Measurements from ENCODE around the gene SPI1. TPM values are rescaled to one million over a fixed set of nuclear protein-coding genes. Genes with fewer than 3 reads are reported as not detected.

Gene SPI1
- 10 to 100 TPM in 1 of 2 donors, 1 to 10 TPM in 1; 7.5 to 23.1 TPM for total RNA-seq

- peak; percentile 80 for DNase-seq (ENCODE audit: low spot score)
- H3K4me3 ChIP-seq = peak within 1 kb of the TSS; percentile 13 to 41
Observed at GRCh38 chr11:47378010-47378835, at the start of gene SPI1. SPI1 (minus strand) TSS chr11:47378547; CDS start chr11:47378353, 194 bp downstream.

DNA sequence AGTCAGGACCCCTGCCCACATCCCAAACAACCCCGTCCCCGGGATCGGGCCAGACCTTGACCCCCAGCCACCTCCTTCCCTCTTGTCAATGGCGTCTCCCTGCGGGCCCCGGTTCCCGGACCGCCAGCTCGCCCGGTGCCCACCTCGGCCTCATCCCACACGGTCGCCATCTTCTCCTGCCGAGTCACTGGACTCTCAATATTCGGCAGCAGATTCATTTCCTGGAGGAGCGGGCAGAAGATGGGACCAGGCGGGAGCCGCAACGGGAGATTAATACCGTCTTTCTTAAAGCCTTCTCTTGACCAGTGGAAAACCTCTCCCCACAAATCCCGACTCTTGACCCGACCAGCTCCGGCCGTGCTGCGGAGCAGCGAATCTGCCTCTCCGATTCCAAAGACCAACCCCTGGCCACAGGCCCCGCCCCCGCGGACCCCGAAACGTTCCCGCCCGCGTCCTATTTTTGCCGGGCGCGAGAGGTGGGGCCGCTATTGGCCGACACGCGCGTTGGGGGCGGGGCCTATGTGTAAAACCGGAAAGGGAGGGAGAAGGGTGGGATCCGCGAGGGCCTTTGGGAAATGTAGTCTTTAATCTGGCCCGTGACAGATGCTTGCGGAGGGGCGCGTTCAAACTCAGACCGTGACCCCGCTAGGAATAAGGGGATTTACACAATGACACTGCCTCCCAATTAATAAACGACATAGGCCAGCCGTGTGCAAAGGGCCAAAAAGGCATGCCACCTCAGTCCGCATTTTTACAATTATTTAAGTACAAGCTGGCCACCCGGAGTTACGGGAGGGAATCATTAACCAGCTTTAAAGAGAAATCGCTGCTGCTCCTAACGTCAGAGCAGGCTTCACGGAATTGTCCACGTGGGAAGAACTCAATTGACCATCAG lies 48.0 kb upstream of the SPI1 start, which contains the start of gene PSMC3:
TSS of gene PSMC3 (minus strand) at position 378 of the 895 bp plus-strand sequence. CDS start at position 218, 160 bp downstream.
- H3K4me3 ChIP-seq = peak within 1 kb of the TSS; percentile 74 to 93
- TF ChIP-seq, protein P1, sequence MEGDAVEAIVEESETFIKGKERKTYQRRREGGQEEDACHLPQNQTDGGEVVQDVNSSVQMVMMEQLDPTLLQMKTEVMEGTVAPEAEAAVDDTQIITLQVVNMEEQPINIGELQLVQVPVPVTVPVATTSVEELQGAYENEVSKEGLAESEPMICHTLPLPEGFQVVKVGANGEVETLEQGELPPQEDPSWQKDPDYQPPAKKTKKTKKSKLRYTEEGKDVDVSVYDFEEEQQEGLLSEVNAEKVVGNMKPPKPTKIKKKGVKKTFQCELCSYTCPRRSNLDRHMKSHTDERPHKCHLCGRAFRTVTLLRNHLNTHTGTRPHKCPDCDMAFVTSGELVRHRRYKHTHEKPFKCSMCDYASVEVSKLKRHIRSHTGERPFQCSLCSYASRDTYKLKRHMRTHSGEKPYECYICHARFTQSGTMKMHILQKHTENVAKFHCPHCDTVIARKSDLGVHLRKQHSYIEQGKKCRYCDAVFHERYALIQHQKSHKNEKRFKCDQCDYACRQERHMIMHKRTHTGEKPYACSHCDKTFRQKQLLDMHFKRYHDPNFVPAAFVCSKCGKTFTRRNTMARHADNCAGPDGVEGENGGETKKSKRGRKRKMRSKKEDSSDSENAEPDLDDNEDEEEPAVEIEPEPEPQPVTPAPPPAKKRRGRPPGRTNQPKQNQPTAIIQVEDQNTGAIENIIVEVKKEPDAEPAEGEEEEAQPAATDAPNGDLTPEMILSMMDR (IDR thresholded peaks at IDR 0.05) = no peak
- peaks cover 34% of the 10 kb centered on the region for H3K36me3 ChIP-seq
- H3K27me3 ChIP-seq = no peaks in the 10 kb centered on the region
- H3K4me1 ChIP-seq = peaks cover 0 to 16% of the 10 kb centered on the region in 2 donors
- no peaks in the 10 kb centered on the region for H3K9me3 ChIP-seq
- peak; percentile 99 for DNase-seq (ENCODE audit: low spot score)
- peak within 1 kb of the TSS; percentile 86 to 95 for H3K27ac ChIP-seq

More at GRCh38 chr11:47378010-47378835, at the start of gene SPI1:
- Histone ChIP-seq H3K36me3 (no peaks in the 10 kb centered on the region), H3K27ac (peak within 1 kb of the TSS; percentile 55 to 63), H3K27me3 (no peaks in the 10 kb centered on the region), H3K4me1 (peaks cover 0 to 5% of the 10 kb centered on the region in 2 donors), H3K9me3 (no peaks in the 10 kb centered on the region)
- TF ChIP-seq, protein P1 (IDR thresholded peaks at IDR 0.05) = no peak

GRCh38 chr11:47425611-47426010 lies 47.3 kb upstream of the SPI1 start:
- no peaks in the 10 kb centered on the region for H3K27me3 ChIP-seq
- peak overlapping the region; percentile 74 to 93 for H3K4me3 ChIP-seq
- H3K9me3 ChIP-seq = no peaks in the 10 kb centered on the region
- peak overlapping the region; percentile 86 to 95 for H3K27ac ChIP-seq
- H3K36me3 ChIP-seq = peaks cover 41% of the 10 kb centered on the region
- TF ChIP-seq, protein P1 (IDR thresholded peaks at IDR 0.05) = no peak
- DNase-seq (ENCODE audit: low spot score) = no peak
- peaks cover 0 to 16% of the 10 kb centered on the region in 2 donors for H3K4me1 ChIP-seq

GRCh38 chr11:47418454-47419259 lies 40.3 kb upstream of the SPI1 start:
- no peak for DNase-seq (ENCODE audit: low spot score)
- TF ChIP-seq, protein P1 (IDR thresholded peaks at IDR 0.05) = no peak
- no peak overlapping the region for H3K27ac ChIP-seq
- H3K27me3 ChIP-seq = no peaks in the 10 kb centered on the region
- peaks cover 0 to 43% of the 10 kb centered on the region in 2 donors for H3K4me1 ChIP-seq
- peaks cover 84% of the 10 kb centered on the region for H3K36me3 ChIP-seq
- H3K9me3 ChIP-seq = no peaks in the 10 kb centered on the region
- no peak overlapping the region for H3K4me3 ChIP-seq

DNA sequence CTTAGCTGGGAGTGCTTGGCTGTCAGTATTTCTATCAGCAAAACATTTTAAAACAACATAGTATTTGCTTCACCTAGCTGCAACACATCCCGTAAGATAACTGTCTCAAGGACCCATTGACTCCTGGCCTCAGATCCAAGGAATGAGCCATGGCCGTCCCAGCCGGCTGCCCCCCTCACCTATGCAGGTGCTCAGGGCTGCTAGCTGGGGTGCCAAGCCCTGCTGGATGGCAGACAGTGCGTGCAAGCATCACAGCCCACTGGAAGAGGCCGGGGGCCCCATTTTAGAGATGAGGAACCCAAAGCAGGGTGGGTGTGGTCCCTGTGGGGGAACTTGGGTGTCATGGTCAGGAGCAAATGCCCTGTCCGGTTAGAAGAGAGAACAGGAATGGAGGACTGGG lies 39.4 kb upstream of the SPI1 start:
- peaks cover 83% of the 10 kb centered on the region for H3K36me3 ChIP-seq
- no peak overlapping the region for H3K27ac ChIP-seq
- TF ChIP-seq, protein P1 (IDR thresholded peaks at IDR 0.05) = no peak
- DNase-seq (ENCODE audit: low spot score) = no peak
- H3K9me3 ChIP-seq = no peaks in the 10 kb centered on the region
- H3K4me1 ChIP-seq = peaks cover 0 to 48% of the 10 kb centered on the region in 2 donors
- no peak overlapping the region for H3K4me3 ChIP-seq
- no peaks in the 10 kb centered on the region for H3K27me3 ChIP-seq
